ENCODE results near the gene ARHGEF7. TPM values are rescaled to one million over a fixed set of nuclear protein-coding genes. Genes with fewer than 3 reads are reported as not detected.

ARHGEF7 gene
- total RNA-seq, 3 donors from 2014 or later (not counting 1 experiment from before 2014, with no cell fraction given), result 99.9 to 135 (median 105) TPM

GRCh38 chr13:111275995-111276618, 161.0 kb downstream of the ARHGEF7 start:
- Mint-ChIP-seq H3K4me1 (no peaks in the 10 kb centered on the region), H3K9me3 (no peaks in the 10 kb centered on the region), H3K27me3 (ENCODE audit: low read depth in 2 of 2) (no peaks in the 10 kb centered on the region), H3K27ac (no peak overlapping the region), H3K36me3 (peaks cover under 1% of the 10 kb centered on the region), H3K4me3 (no peak overlapping the region)
- peaks cover 60% of the 10 kb centered on the region for H3K36me3 ChIP-seq (ENCODE audit: control insufficient read depth, insufficient read depth, low read length)
- WGBS (ENCODE audit: insufficient coverage), result 90% methylated on average over 5 of the region's 5 CpGs
- no peaks in the 10 kb centered on the region for H3K27me3 ChIP-seq (ENCODE audit: control insufficient read depth, insufficient read depth, low read length)
- ATAC-seq (no peak), DNase-seq (no peak)
- no peak overlapping the region for H3K4me3 ChIP-seq (ENCODE audit: low read length)
- H3K27ac ChIP-seq (ENCODE audit: low read length), result no peak overlapping the region
- intact Hi-C loops (cut with micrococcal nuclease), result no loop called here
- H3K9me3 ChIP-seq (ENCODE audit: control insufficient read depth, insufficient read depth, low read length), result no peaks in the 10 kb centered on the region
- TF ChIP-seq CTCF (IDR thresholded peaks at IDR 0.05), result no peak
- H3K4me1 ChIP-seq (ENCODE audit: control insufficient read depth, insufficient read depth, low read length), result no peaks in the 10 kb centered on the region

DNA sequence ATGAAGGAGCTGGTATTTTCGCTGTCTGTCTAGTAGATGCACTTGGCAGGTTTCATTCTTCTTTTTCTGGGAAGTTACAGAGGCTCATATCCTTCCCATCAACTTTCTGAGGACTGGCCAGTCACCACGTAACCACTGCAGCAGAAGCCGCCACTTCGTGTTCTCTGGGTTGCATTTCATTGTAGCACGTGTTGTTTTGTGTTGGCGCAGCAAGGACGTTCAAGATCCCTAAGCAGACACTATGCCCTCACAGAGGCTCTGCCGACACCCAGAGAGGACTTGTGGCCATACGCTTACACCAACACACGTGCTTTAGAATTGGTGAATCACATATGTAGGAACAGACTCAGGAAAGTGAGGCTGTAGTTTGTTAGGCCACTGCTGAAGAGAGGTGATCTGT, 163.1 kb downstream of the ARHGEF7 start:
- Histone ChIP-seq H3K36me3 (ENCODE audit: control insufficient read depth, insufficient read depth, low read length) (peaks cover 77% of the 10 kb centered on the region), H3K27ac (ENCODE audit: low read length) (no peak overlapping the region), H3K4me3 (ENCODE audit: low read length) (no peak overlapping the region), H3K27me3 (ENCODE audit: control insufficient read depth, insufficient read depth, low read length) (no peaks in the 10 kb centered on the region), H3K4me1 (ENCODE audit: control insufficient read depth, insufficient read depth, low read length) (no peaks in the 10 kb centered on the region), H3K9me3 (ENCODE audit: control insufficient read depth, insufficient read depth, low read length) (no peaks in the 10 kb centered on the region)
- H3K4me3 Mint-ChIP-seq, result no peak overlapping the region
- H3K9me3 Mint-ChIP-seq, result no peaks in the 10 kb centered on the region
- peaks cover 5% of the 10 kb centered on the region for H3K36me3 Mint-ChIP-seq
- H3K27me3 Mint-ChIP-seq (ENCODE audit: low read depth in 2 of 2), result no peaks in the 10 kb centered on the region
- intact Hi-C loops (cut with micrococcal nuclease), result no loop called here
- peak overlapping the region in 1 of 2 donors; percentile 22 for H3K27ac Mint-ChIP-seq
- DNase-seq, result no peak
- no peak for TF ChIP-seq CTCF (IDR thresholded peaks at IDR 0.05)
- no peak for ATAC-seq
- WGBS (ENCODE audit: insufficient coverage), result 98% methylated on average over 10 of the region's 10 CpGs
- no peaks in the 10 kb centered on the region for H3K4me1 Mint-ChIP-seq

GRCh38 chr13:111278743-111279652, 163.9 kb downstream of the ARHGEF7 start:
- Histone ChIP-seq H3K4me1 (ENCODE audit: control insufficient read depth, insufficient read depth, low read length) (no peaks in the 10 kb centered on the region), H3K27ac (ENCODE audit: low read length) (no peak overlapping the region), H3K9me3 (ENCODE audit: control insufficient read depth, insufficient read depth, low read length) (no peaks in the 10 kb centered on the region), H3K27me3 (ENCODE audit: control insufficient read depth, insufficient read depth, low read length) (no peaks in the 10 kb centered on the region), H3K4me3 (ENCODE audit: low read length) (no peak overlapping the region), H3K36me3 (ENCODE audit: control insufficient read depth, insufficient read depth, low read length) (peaks cover 79% of the 10 kb centered on the region)
- no peak overlapping the region for H3K27ac Mint-ChIP-seq
- 97% methylated on average over 17 of the region's 17 CpGs for WGBS (ENCODE audit: insufficient coverage)
- H3K4me1 Mint-ChIP-seq, result no peaks in the 10 kb centered on the region
- TF ChIP-seq CTCF (IDR thresholded peaks at IDR 0.05), result no peak
- no peaks in the 10 kb centered on the region for H3K27me3 Mint-ChIP-seq (ENCODE audit: low read depth in 2 of 2)
- intact Hi-C loops (cut with micrococcal nuclease), result no loop called here
- H3K9me3 Mint-ChIP-seq, result no peaks in the 10 kb centered on the region
- DNase-seq, result no peak
- H3K4me3 Mint-ChIP-seq, result no peak overlapping the region
- no peak for ATAC-seq
- peaks cover 5% of the 10 kb centered on the region for H3K36me3 Mint-ChIP-seq

All from natural killer cell (primary cell).